Stimulated activated CD4-positive, alpha-beta T cell treated with anti-CD3 and anti-CD28 coated beads, TNF-alpha, amount 100 ng/mL, for 4 hours (primary cell): ENCODE measurements around the gene CATSPER3.

Experiments used
- DNase-seq, 3 experiments: peaks; one replicate each; pipeline ENCODE4 v3.0.0-alpha.2; 2020; ENCODE audit warnings: low read depth in 3 of 3

The CATSPER3 gene

GRCh38 chr5:135029477-135030122 is 61.9 kb downstream of the CATSPER3 start:
- no peak for DNase-seq

GRCh38 chr5:135030123-135030955 is 62.6 kb downstream of the CATSPER3 start:
- no peak for DNase-seq

GRCh38 chr5:135030956-135031812 is 63.5 kb downstream of the CATSPER3 start:
- no peak for DNase-seq

DNA sequence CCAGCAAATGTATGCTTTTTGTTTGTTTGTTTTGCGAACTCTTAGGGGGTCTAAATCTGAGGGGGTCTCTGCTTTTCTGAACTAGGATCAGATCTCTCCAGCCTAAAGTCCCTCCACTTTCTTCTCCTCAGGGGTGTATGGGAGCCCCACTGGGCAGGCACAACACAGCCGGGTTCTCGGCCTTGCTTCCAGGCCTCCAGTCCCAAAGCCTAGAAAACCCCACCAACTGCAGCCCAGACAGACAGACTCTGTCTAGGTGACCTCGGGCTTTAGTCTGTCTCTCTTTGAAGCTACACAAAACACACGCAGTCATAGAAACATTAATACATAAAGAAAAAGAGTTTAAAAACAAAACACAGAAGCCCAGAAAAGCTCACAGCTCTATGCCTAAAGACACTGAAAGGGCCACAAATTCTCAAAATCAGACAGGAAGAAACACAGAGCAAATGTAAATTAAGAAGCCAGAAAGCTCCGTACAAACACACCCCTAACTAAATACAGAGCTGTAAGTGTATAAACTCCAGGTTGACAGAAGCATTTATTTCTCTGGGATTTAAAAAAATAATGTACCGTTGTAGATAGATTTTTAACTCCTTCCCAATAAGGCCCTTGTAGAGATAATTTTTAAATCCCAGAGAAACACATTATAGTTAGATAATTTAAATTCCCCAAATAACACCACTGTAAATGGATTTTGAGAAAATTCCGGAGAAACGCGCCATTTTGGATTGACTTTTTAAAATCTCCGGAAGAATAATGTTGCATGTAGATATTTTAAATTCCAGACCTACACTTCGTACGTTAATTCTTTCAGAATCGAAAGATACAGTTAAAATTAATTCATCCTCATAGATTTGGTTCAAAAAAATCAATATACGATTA is 64.3 kb downstream of the CATSPER3 start:
- no peak for DNase-seq

- no peak for DNase-seq
These were observed 64.9 kb downstream of the CATSPER3 start for GRCh38 chr5:135032695-135032998.

- no peak for DNase-seq
These were observed 65.5 kb downstream of the CATSPER3 start for GRCh38 chr5:135032999-135033861.

GRCh38 chr5:135033901-135034235 is 66.2 kb downstream of the CATSPER3 start, which contains the start of gene PITX1:
Gene PITX1, minus strand, starts transcription at chr5:135034228. Its CDS starts 347 bp downstream, at chr5:135033881.
- DNase-seq, result no peak

DNA sequence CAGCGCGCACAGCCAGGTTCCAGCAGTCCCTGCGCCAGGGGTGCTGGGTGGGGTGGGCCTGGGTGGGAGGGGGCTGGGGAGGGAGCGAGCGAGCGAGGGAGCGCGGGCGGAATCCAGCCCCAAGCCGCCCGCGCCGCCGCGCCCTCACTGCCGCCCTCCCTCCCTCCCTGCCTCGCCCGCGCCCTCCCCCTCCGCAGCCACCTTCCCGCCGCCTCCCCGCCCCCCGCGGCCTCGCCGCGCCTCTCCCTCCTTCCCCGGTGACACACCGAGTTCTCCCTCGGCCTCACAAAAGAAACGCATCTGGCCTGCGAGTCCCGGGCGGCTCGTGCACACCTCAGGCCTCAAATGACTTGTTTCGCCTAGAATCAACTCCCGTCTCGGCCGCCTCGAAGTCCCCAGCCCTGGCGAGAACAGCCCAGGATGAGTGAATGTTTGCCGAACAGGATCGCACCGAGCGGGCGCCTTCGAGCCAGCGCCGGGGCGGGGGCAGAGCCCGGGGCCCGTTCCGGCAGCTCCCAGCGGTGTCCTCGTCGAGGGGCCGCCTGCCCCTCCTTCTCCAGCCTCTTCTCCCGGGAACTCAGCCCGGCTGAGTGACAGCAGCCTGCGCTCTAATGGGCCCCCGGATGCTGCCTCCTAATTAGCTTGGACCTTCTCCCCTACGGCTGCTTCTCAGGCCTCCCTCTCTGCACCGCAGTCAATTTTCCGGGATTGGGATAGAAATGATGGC is 66.7 kb downstream of the CATSPER3 start:
- DNase-seq, result peak in 2 of 3 experiments; percentile 9 to 38

DNA sequence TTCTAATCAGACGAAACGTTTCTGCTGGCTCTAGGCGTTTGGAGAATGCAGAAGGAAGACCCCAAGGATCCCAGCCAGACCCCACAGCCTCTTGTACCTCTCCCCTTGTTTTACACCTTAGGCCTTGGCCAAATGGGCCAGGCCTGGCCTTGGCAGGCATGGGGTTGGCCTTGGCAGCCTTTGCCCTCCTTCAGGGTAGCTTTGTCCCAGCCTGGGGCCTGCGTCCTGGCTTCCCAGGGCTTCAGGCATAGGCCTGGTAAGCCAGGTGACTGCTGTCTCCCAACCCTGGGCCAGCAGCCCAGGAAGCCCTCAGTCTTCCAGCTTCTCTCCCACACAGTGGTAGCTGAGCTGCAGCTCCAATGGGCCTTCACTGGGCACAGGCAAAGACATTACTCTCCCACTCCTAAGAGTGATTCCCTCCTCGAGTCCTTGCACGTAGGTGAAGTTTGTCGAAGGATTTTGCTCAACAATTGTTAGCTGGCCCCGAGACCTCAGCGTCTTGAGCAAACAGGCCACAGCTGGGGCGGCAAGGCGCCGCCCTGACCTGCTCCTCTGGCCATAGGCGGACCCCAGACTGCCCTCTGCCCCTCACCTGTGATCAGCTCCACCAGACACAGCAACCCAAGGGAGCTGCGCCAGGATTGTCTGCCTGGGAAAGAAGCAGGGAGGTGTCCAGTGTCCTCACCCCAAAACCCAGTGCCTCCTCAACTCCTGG is 67.4 kb downstream of the CATSPER3 start:
- no peak for DNase-seq

DNA sequence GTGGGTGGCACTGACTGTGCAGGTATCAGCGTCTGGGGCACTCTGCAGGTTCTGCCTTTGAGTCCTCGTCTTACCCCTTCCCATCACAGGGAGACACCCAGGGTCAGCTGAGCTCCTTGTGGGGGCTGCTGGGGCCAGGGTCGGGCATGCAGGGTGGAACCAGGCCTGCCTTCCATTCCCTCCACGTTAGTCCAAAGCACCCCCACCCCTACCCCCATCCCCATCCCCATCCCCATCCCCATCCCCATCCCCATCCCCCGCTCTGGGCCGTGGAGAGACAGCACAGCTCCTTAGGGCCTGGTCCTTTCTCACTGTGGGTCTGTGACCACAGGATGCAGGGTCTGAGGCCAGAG is 67.9 kb downstream of the CATSPER3 start:
- DNase-seq, result no peak

DNA sequence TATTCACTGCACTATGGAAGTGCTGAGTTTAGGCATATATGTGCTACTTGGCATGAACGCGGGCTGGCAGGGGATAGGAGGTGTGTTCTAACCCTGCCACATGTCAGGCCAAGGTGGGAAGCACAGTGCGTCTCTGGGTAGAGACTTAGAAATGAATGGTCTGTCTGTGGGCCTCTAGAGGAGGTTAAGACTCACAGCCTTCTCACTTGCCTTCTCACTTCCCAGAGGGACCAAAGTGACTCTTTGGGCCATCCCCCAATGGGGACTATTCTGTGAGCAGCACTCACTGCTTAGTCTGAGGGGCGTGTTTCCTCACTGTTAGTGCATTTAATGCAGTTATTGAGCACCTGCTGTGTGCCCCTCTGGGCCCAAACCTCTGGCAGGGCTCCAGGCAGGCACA is 68.7 kb downstream of the CATSPER3 start:
- no peak for DNase-seq

- no peak for DNase-seq
These were observed 70.0 kb downstream of the CATSPER3 start for GRCh38 chr5:135037519-135038204.

DNA sequence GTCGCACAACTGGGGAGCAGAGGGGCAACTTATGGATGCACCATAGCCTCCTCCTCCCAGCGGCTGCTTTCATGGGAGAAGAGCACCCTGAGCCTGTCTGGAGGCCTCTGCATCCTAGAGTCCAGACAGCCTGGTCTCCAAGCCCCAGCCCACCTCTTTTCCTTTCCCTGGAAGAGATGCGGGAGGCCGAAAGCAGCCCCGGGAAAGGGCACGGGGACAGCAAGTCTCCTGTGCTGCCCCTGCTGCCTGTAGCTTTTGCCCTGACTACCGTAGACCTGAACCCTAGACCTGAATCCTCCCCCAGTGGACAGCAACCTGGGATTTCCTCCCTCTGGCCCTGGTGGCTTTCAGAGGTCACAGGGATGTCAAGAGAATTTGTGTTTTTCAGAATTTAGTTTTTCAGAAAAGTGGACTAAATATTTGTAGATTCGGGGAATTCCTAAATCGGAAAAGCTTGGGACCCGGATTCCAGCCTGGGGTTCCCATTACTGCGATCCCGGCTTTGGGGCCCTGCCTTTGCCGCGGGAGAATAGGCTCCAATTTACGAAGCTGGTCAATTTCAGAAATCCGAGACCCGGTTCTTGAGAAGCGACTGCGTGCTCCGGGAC is 70.6 kb downstream of the CATSPER3 start:
- DNase-seq, result no peak

- DNase-seq, result no peak
These were observed 71.1 kb downstream of the CATSPER3 start for GRCh38 chr5:135038813-135039270.

DNA sequence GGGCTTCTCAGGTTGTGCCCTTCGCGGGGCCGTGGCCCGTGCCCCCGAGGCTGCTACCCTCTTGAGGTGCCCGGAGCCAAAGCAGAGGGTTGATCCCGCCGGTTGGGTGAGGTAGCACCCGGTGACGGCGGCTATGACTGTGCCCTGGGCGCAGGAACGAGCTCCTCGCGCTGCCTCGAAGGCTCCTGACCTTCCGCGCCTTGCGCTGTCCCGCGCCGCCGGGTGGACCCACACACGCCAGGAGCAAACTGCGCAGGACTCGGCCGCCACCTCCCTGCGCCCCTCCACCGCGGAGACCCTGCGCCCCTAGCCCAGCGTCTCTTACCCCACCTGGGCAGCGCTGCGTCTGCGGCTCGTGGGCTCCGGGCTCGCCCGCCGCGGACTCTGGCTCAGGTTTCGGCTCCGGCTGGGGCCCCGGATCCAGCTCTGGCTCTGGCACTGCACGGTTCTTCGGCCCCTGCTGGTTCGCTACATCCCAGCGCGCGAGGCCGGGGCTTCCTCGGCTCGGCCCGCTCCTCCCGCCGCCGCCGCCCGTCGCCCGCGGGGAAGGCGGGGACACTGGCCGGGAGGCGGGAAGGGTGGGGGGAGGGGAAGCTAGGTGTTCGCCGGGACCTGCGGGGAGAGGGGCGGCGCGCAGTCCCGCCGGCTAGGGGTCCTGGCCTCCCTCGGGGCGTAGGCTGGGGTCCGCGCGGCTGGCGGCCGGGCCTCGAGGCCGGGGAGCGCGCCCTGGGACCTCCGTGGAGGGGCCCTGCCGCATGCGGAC is 71.7 kb downstream of the CATSPER3 start:
- no peak for DNase-seq

DNA sequence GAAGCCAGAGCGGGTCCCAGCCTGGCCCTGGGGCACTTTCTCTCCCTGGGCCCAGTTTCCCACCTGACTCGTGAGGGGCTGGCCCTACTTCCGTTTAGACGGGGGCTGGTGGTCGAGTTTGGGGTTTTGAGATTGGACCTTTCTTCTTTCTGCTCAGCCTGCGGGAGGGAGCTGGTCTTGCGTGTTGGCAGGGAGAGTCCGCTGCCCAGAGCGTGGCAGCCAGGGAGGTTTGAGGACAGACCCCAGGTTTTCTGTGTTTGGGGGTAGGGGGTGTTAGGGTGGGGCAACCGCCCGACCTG is 72.3 kb downstream of the CATSPER3 start:
- no peak for DNase-seq

GRCh38 chr5:135040333-135041144 is 72.8 kb downstream of the CATSPER3 start:
- no peak for DNase-seq
